GM23338 (cell line): ENCODE measurements around the gene ITPR3.

Experiments
- CREB1 ChIP-seq: fragments of 250-450 bp; sonication (Bioruptor Pico); IDR thresholded peaks from 2 replicates; pipeline ENCODE4 v1.5.0; 2020; ENCODE audit warnings: low read depth, mild to moderate bottlenecking, moderate library complexity
- CTCF ChIP-seq, 2 experiments: fragments of 200-600 bp in 1 of 2; sonication (generic) in 1 of 2; conservative IDR thresholded peaks; 2 replicates each; pipeline versions ENCODE4 v1.5.1 to v1.6.1; 2016 to 2017; ENCODE audit warnings: antibody characterized with exemption in 2 of 2, low read depth in 2 of 2, mild to moderate bottlenecking in 2 of 2, moderate library complexity in 1 of 2
- EZH2 ChIP-seq: fragments of 200-600 bp; sonication (generic); IDR thresholded peaks from one replicate; pipeline ENCODE4 v1.8.0; 2017; ENCODE audit warnings: antibody characterized with exemption, mild to moderate bottlenecking, low read depth; ENCODE audit not compliant: unreplicated experiment
- EZH2phosphoT487 ChIP-seq: fragments of 200-600 bp; sonication (generic); IDR thresholded peaks from one replicate; pipeline ENCODE4 v1.8.1; 2018; ENCODE audit warnings: antibody characterized with exemption; ENCODE audit not compliant: unreplicated experiment
- JUNB ChIP-seq: IDR thresholded peaks from one replicate; pipeline ENCODE4 v1.6.1; 2016; ENCODE audit warnings: antibody characterized with exemption; ENCODE audit not compliant: unreplicated experiment
- POLR2AphosphoS5 ChIP-seq: IDR thresholded peaks from 2 replicates; pipeline ENCODE4 v1.6.1; 2016; ENCODE audit warnings: antibody characterized with exemption, low read depth
- TF ChIP-seq, protein P1 (sequence below): fragments of 250-450 bp; sonication (Bioruptor Pico); IDR thresholded peaks from 2 replicates; pipeline ENCODE4 v1.5.0; 2020; ENCODE audit warnings: mild to moderate bottlenecking, moderate library complexity
- TF ChIP-seq, protein P2 (sequence below): IDR thresholded peaks from one replicate; pipeline ENCODE4 v1.6.1; 2018; ENCODE audit warnings: antibody characterized with exemption; ENCODE audit not compliant: unreplicated experiment

GRCh38 chr6:33619166-33619840 lies 1.8 kb upstream of the ITPR3 start:
- TF ChIP-seq, protein P1, sequence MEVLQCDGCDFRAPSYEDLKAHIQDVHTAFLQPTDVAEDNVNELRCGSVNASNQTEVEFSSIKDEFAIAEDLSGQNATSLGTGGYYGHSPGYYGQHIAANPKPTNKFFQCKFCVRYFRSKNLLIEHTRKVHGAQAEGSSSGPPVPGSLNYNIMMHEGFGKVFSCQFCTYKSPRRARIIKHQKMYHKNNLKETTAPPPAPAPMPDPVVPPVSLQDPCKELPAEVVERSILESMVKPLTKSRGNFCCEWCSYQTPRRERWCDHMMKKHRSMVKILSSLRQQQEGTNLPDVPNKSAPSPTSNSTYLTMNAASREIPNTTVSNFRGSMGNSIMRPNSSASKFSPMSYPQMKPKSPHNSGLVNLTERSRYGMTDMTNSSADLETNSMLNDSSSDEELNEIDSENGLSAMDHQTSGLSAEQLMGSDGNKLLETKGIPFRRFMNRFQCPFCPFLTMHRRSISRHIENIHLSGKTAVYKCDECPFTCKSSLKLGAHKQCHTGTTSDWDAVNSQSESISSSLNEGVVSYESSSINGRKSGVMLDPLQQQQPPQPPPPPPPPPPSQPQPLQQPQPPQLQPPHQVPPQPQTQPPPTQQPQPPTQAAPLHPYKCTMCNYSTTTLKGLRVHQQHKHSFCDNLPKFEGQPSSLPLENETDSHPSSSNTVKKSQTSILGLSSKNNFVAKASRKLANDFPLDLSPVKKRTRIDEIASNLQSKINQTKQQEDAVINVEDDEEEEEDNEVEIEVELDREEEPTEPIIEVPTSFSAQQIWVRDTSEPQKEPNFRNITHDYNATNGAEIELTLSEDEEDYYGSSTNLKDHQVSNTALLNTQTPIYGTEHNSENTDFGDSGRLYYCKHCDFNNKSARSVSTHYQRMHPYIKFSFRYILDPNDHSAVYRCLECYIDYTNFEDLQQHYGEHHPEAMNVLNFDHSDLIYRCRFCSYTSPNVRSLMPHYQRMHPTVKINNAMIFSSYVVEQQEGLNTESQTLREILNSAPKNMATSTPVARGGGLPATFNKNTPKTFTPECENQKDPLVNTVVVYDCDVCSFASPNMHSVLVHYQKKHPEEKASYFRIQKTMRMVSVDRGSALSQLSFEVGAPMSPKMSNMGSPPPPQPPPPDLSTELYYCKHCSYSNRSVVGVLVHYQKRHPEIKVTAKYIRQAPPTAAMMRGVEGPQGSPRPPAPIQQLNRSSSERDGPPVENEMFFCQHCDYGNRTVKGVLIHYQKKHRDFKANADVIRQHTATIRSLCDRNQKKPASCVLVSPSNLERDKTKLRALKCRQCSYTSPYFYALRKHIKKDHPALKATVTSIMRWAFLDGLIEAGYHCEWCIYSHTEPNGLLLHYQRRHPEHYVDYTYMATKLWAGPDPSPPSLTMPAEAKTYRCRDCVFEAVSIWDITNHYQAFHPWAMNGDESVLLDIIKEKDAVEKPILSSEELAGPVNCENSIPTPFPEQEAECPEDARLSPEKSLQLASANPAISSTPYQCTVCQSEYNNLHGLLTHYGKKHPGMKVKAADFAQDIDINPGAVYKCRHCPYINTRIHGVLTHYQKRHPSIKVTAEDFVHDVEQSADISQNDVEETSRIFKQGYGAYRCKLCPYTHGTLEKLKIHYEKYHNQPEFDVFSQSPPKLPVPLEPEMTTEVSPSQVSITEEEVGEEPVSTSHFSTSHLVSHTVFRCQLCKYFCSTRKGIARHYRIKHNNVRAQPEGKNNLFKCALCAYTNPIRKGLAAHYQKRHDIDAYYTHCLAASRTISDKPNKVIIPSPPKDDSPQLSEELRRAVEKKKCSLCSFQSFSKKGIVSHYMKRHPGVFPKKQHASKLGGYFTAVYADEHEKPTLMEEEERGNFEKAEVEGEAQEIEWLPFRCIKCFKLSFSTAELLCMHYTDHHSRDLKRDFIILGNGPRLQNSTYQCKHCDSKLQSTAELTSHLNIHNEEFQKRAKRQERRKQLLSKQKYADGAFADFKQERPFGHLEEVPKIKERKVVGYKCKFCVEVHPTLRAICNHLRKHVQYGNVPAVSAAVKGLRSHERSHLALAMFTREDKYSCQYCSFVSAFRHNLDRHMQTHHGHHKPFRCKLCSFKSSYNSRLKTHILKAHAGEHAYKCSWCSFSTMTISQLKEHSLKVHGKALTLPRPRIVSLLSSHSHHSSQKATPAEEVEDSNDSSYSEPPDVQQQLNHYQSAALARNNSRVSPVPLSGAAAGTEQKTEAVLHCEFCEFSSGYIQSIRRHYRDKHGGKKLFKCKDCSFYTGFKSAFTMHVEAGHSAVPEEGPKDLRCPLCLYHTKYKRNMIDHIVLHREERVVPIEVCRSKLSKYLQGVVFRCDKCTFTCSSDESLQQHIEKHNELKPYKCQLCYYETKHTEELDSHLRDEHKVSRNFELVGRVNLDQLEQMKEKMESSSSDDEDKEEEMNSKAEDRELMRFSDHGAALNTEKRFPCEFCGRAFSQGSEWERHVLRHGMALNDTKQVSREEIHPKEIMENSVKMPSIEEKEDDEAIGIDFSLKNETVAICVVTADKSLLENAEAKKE (CRISPR knock-in tag): no peak
- TF ChIP-seq JUNB: no peak
- no peak for TF ChIP-seq CTCF (conservative IDR thresholded peaks at IDR 0.05; ENCODE audit: low read depth in 2 of 2)
- TF ChIP-seq EZH2: no peak
- TF ChIP-seq EZH2phosphoT487: no peak
- TF ChIP-seq, protein P2, sequence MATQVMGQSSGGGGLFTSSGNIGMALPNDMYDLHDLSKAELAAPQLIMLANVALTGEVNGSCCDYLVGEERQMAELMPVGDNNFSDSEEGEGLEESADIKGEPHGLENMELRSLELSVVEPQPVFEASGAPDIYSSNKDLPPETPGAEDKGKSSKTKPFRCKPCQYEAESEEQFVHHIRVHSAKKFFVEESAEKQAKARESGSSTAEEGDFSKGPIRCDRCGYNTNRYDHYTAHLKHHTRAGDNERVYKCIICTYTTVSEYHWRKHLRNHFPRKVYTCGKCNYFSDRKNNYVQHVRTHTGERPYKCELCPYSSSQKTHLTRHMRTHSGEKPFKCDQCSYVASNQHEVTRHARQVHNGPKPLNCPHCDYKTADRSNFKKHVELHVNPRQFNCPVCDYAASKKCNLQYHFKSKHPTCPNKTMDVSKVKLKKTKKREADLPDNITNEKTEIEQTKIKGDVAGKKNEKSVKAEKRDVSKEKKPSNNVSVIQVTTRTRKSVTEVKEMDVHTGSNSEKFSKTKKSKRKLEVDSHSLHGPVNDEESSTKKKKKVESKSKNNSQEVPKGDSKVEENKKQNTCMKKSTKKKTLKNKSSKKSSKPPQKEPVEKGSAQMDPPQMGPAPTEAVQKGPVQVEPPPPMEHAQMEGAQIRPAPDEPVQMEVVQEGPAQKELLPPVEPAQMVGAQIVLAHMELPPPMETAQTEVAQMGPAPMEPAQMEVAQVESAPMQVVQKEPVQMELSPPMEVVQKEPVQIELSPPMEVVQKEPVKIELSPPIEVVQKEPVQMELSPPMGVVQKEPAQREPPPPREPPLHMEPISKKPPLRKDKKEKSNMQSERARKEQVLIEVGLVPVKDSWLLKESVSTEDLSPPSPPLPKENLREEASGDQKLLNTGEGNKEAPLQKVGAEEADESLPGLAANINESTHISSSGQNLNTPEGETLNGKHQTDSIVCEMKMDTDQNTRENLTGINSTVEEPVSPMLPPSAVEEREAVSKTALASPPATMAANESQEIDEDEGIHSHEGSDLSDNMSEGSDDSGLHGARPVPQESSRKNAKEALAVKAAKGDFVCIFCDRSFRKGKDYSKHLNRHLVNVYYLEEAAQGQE: no peak
- TF ChIP-seq CREB1: no peak
- no peak for TF ChIP-seq POLR2AphosphoS5
